HepG2 (cell line): ENCODE results near the gene LIPE. TPM values are rescaled to one million over a fixed set of nuclear protein-coding genes. Genes with fewer than 3 reads are reported as not detected.

Experiments used
- ATAC-seq: fragments of 200-7000 bp; cut with Tn5 transposase; 3 replicates; pipeline ENCODE4 v1.9.1; 2020; ENCODE audit warnings: mild to moderate bottlenecking, moderate library complexity
- BruUV-seq: library from RNA; stranded (reverse); fragments of 400-500 nt; replicated peaks from 2 replicates; lab custom pipeline; 2021; lab: Mats Ljungman, UMichigan
- CTCF ChIA-PET: fragments of 300-600 bp; formaldehyde crosslinking; extraction: SDS; loops from one replicate; lab custom pipeline; 2021; ENCODE audit warnings: low total read pairs, inconsistent platforms, low intra/inter-chr PET ratio; lab: Yijun Ruan, JAX
- POLR2A ChIA-PET: fragments of 350-600 bp; sonication (Branson Sonifier 250); formaldehyde crosslinking; loops from one replicate; lab custom pipeline; 2020; ENCODE audit warnings: antibody characterized with exemption, inconsistent platforms; lab: Yijun Ruan, JAX
- DNase-seq: peaks from one replicate; pipeline ENCODE4 v3.0.0-alpha.2; 2015; ENCODE audit warnings: low spot score
- FAIRE-seq: peaks from 3 replicates; lab custom pipeline; 2011; peaks lifted over from hg19 to GRCh38; lab: Jason Lieb, UNC
- H2AFZ ChIP-seq: one replicate; pipeline ENCODE4 v1.6.1; 2011; ENCODE audit warnings: low read length, inconsistent platforms
- H3K27ac ChIP-seq: fragments of 300-600 bp; 3 replicates; pipeline ENCODE4 v1.8.0; 2011; ENCODE audit warnings: mixed run types, mild to moderate bottlenecking, mixed read lengths, low read length, inconsistent platforms; ENCODE audit not compliant: insufficient read depth; ENCODE audit errors: extremely low read length
- H3K27me3 ChIP-seq, 2 experiments: fragments of 200-600 bp in 1 of 2; 2 replicates in 1 of 2; 3 replicates in 1 of 2; pipeline versions ENCODE4 v1.6.0 to v1.8.0; 2011; ENCODE audit warnings: low read length in 2 of 2, mild to moderate bottlenecking in 2 of 2, moderate library complexity in 2 of 2, inconsistent platforms in 1 of 2; ENCODE audit not compliant: insufficient read depth in 2 of 2, control insufficient read depth in 1 of 2
- H3K36me3 ChIP-seq, 2 experiments: fragments of 200-600 bp in 1 of 2; replicated peaks in 1 of 2; 2 replicates in 1 of 2; 3 replicates in 1 of 2; pipeline versions ENCODE4 v1.5.1 to v1.8.0; 2011; ENCODE audit warnings: low read length in 2 of 2, inconsistent platforms in 1 of 2; ENCODE audit not compliant: insufficient read depth in 2 of 2, control insufficient read depth in 1 of 2
- H3K4me1 ChIP-seq: 2 replicates; pipeline ENCODE4 v1.5.1; 2012; ENCODE audit warnings: low read length, inconsistent platforms; ENCODE audit not compliant: insufficient read depth
- H3K4me2 ChIP-seq: 2 replicates; pipeline ENCODE4 v1.6.0; 2011; ENCODE audit warnings: low read depth, low read length, inconsistent platforms
- H3K4me3 ChIP-seq, 3 experiments: fragments of 200-600 bp in 1 of 3; sonication (generic), shearing (Covaris generic) in 1 of 3; replicated peaks in 1 of 3; 2 replicates each; pipeline ENCODE4 v1.5.1; 2011 to 2016; ENCODE audit warnings: low read length in 3 of 3, inconsistent platforms in 2 of 3, low read depth in 2 of 3, mild to moderate bottlenecking in 2 of 3, control low read depth in 1 of 3, mixed read lengths in 1 of 3; ENCODE audit not compliant: insufficient read depth in 1 of 3
- H3K79me2 ChIP-seq: one replicate; pipeline ENCODE4 v1.6.1; 2011; ENCODE audit warnings: low read length, inconsistent platforms; ENCODE audit not compliant: insufficient read depth
- H3K9ac ChIP-seq: 2 replicates; pipeline ENCODE4 v1.6.0; 2011; ENCODE audit warnings: mild to moderate bottlenecking, low read depth, low read length, inconsistent platforms; ENCODE audit not compliant: insufficient read depth
- H3K9me3 ChIP-seq: 2 replicates; pipeline ENCODE4 v1.5.1; 2012; ENCODE audit warnings: mild to moderate bottlenecking, low read length
- H4K20me1 ChIP-seq: 2 replicates; pipeline ENCODE4 v1.6.0; 2011; ENCODE audit warnings: inconsistent platforms, mild to moderate bottlenecking, low read length, moderate library complexity; ENCODE audit not compliant: insufficient read depth
- BRCA1 ChIP-seq: sonication (generic); formaldehyde crosslinking; IDR thresholded peaks from 2 replicates; pipeline ENCODE4 v1.4.0; 2020; ENCODE audit warnings: missing genetic modification reagents
- HHEX ChIP-seq: IDR thresholded peaks from 2 replicates; pipeline ENCODE4 v1.6.1; 2016; ENCODE audit warnings: control low read depth
- IKZF1 ChIP-seq: fragments of 450-650 bp; IDR thresholded peaks from 2 replicates; pipeline ENCODE4 v1.7.1; 2016
- KDM5A ChIP-seq: fragments of 200-600 bp; sonication (generic); IDR thresholded peaks from 2 replicates; pipeline ENCODE4 v1.7.0; 2018; ENCODE audit warnings: antibody characterized with exemption, mild to moderate bottlenecking, low read length, borderline replicate concordance
- MXI1 ChIP-seq: IDR thresholded peaks from 3 replicates; pipeline ENCODE4 v1.6.1; 2012; ENCODE audit warnings: low read depth, low read length, inconsistent platforms, borderline replicate concordance
- ZBTB46 ChIP-seq: sonication (generic); formaldehyde crosslinking; IDR thresholded peaks from 2 replicates; pipeline ENCODE4 v1.4.0; 2020; ENCODE audit warnings: mild to moderate bottlenecking, missing genetic modification reagents, borderline replicate concordance
- ZEB1 ChIP-seq: IDR thresholded peaks from 2 replicates; pipeline ENCODE4 v1.6.1; 2012; ENCODE audit warnings: mild to moderate bottlenecking, low read depth, inconsistent platforms; ENCODE audit not compliant: insufficient replicate concordance
- ZNF225 ChIP-seq: sonication (generic); formaldehyde crosslinking; IDR thresholded peaks from 2 replicates; pipeline ENCODE4 v1.4.0; 2020; ENCODE audit warnings: mild to moderate bottlenecking, missing genetic modification reagents
- ZNF256 ChIP-seq: sonication (generic); formaldehyde crosslinking; conservative IDR thresholded peaks from 2 replicates; pipeline ENCODE4 v1.4.0; 2020; ENCODE audit warnings: missing genetic modification reagents
- ZNF577 ChIP-seq: sonication (generic); formaldehyde crosslinking; IDR thresholded peaks from 2 replicates; pipeline ENCODE4 v1.4.0; 2020; ENCODE audit warnings: mild to moderate bottlenecking, low read depth, missing genetic modification reagents, borderline replicate concordance
- ZNF687 ChIP-seq: sonication (generic); formaldehyde crosslinking; IDR thresholded peaks from 2 replicates; pipeline ENCODE4 v1.5.1; 2020; ENCODE audit warnings: mild to moderate bottlenecking, missing genetic modification reagents, moderate library complexity
- ZNF780A ChIP-seq: sonication (generic); formaldehyde crosslinking; IDR thresholded peaks from 2 replicates; pipeline ENCODE4 v1.8.0; 2022; ENCODE audit warnings: mild to moderate bottlenecking, missing genetic modification reagents, moderate library complexity
- WGBS: methylation state at CpG from one replicate; pipeline ENCODE4 v1.1.6; 2017; ENCODE audit warnings: low lambda C conversion rate; 5-methylcytosine and 5-hydroxymethylcytosine counted together
- in situ Hi-C: cut with HindIII; loops from 2 replicates; pipeline ENCODE4 v1.10.0; 2017; ENCODE audit warnings: low pct_unique_long_range_greater_than_20kb; ENCODE audit not compliant: extremely low pct_ligation_motif_present
- intact Hi-C: fragments of 100-400 bp; cut with micrococcal nuclease; formaldehyde crosslinking; loops from one replicate; pipeline ENCODE4 v1.10.0; 2022; ENCODE audit not compliant: unreplicated experiment
- polyA plus RNA-seq, 8 experiments: library from polyadenylated mRNA; depleted of rRNA in 3 of 8; stranded (reverse) in 7 of 8; unstranded in 1 of 8; fragments of >200 nt; fragmentation: Illumina TruSeq in 4 of 8; extraction: Trizol in 4 of 8; gene quantifications; 2 replicates each; pipeline versions ENCODE4 v1.2.1 to v1.2.3, GENCODE V29; 2011 to 2016; ENCODE audit warnings: low read depth in 4 of 8, missing spikeins in 1 of 8, mixed read lengths in 1 of 8; ENCODE audit not compliant: insufficient read depth in 1 of 8
- total RNA-seq, 5 experiments: library from RNA; depleted of rRNA; stranded (reverse); fragments of >200 nt; fragmentation: Illumina TruSeq; extraction: Trizol; gene quantifications; 2 replicates each; pipeline ENCODE4 v1.2.3, GENCODE V29; 2016; ENCODE audit warnings: low read depth in 1 of 5

The LIPE gene
- total and polyA plus RNA-seq, 2 of the 13 experiments (the other 11 are each of a cell fraction or from before 2014, with no cell fraction given) = not detected

GRCh38 chr19:42406111-42406510, 21.1 kb downstream of the LIPE start:
- no peak overlapping the region for H3K4me3 ChIP-seq
- in situ Hi-C loops = no loop called here
- peaks cover 12 to 42% of the 10 kb centered on the region in 2 experiments for H3K27me3 ChIP-seq
- BruUV-seq = no TSS peak
- H3K36me3 ChIP-seq = no peaks in the 10 kb centered on the region
- H4K20me1 ChIP-seq = no peaks in the 10 kb centered on the region
- H3K27ac ChIP-seq = no peak overlapping the region
- intact Hi-C loops = no loop called here
- FAIRE-seq (no peak), ATAC-seq (no peak), DNase-seq (no peak)
- H2AFZ ChIP-seq = no peak overlapping the region
- no peaks in the 10 kb centered on the region for H3K79me2 ChIP-seq
- H3K9ac ChIP-seq = no peak overlapping the region
- TF ChIP-seq ZNF225 (CRISPR knock-in tag) (no peak), ZNF687 (CRISPR knock-in tag) (0 out of 2 replicates have a peak, but pooled peaks have one; percentile 13), ZEB1 (no peak)
- ChIA-PET POLR2A (no interaction called here), CTCF (no interaction called here)
- H3K4me2 ChIP-seq = no peak overlapping the region; the same call in 1 of the 2 replicates
- H3K9me3 ChIP-seq = no peaks in the 10 kb centered on the region
- peaks cover 14% of the 10 kb centered on the region for H3K4me1 ChIP-seq
- WGBS = 0% methylated on average over 1 of the region's 11 CpGs

GRCh38 chr19:42403586-42403985, 23.6 kb downstream of the LIPE start:
- Histone ChIP-seq H3K4me3 (no peak overlapping the region), H4K20me1 (no peaks in the 10 kb centered on the region), H3K9ac (no peak overlapping the region), H3K9me3 (no peaks in the 10 kb centered on the region), H3K4me1 (peaks cover 18% of the 10 kb centered on the region), H2AFZ (no peak overlapping the region), H3K4me2 (no peak overlapping the region), H3K27ac (no peak overlapping the region), H3K79me2 (no peaks in the 10 kb centered on the region), H3K27me3 (peaks cover 9 to 47% of the 10 kb centered on the region in 2 experiments), H3K36me3 (no peaks in the 10 kb centered on the region)
- intact Hi-C loops = loop anchor here (5.0 kb wide), 1 partner anchor 271 kb away; the partner anchor contains the start of gene POU2F2
- ATAC-seq = no peak
- in situ Hi-C loops = no loop called here
- no TSS peak for BruUV-seq
- no peak for DNase-seq
- WGBS = 66% methylated on average over 10 of the region's 10 CpGs
- FAIRE-seq = no peak
- CTCF ChIA-PET = no interaction called here
- TF ChIP-seq ZBTB46 (CRISPR knock-in tag) (no peak), ZNF256 (no peak), ZNF780A (CRISPR knock-in tag) (no peak), KDM5A (no peak), ZNF577 (CRISPR knock-in tag) (no peak), BRCA1 (CRISPR knock-in tag) (no peak), IKZF1 (no peak), HHEX (no peak), MXI1 (no peak)
- POLR2A ChIA-PET = no interaction called here
